Cardiac fibroblast (primary cell): ENCODE data around the gene MCM3AP.

ENCODE experiments used
- DNase-seq, 2 donors: peaks; one replicate each; pipeline versions ENCODE4 v3.0.0 to v3.0.0-alpha.2; 2010; ENCODE audit warnings: low read depth in 2 of 2
- H3K4me3 ChIP-seq, 2 donors: replicated peaks in 1 of 2; 1 replicate in 1 of 2; 2 replicates in 1 of 2; pipeline ENCODE4 v1.5.1; 2011; ENCODE audit warnings: low read depth in 2 of 2, low read length in 2 of 2, mild to moderate bottlenecking in 2 of 2, moderate library complexity in 1 of 2
- CTCF ChIP-seq: IDR thresholded peaks from one replicate; pipeline ENCODE4 v1.5.1; 2011; ENCODE audit warnings: low read depth, mild to moderate bottlenecking, low read length, inconsistent platforms

Gene MCM3AP

DNA sequence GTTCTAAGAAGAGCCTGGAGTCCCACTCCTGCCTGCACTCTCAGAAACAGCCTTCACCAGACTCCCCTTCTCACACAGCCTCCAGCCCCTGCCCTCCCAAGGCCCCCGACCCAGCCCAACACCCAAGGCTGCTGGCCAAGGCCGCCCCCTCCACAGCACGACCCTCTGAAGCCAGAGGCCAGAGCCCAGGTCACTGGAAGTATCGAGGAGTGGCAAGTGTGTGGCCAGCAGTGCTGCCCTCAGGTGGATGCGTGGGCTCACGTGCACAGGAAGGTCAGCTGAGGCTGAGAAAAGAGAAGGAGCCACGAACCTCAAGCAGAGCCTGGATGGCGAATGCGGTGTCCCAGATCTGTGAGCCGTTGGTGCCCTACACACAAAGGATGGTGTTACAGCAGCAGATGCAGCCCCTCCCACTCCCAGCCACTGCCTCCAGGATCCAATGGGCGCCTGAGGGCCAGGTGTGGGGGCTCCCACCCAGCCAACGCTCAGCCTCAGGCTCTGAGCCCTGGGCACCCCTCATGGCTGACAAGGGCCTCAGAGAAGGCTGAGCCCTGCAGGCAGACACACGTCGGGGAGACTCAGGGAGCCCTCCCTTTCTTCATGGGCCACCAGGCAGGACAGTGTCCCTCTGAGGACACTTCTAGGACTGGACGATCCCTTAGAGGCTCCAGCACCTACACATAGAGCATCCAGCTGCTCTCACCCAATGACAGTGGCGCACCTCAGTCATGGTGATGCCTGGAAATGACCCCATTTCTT, 74.9 kb downstream of the MCM3AP start:
- no peak for DNase-seq
- H3K4me3 ChIP-seq, result no peak overlapping the region
- TF ChIP-seq CTCF, result no peak

DNA sequence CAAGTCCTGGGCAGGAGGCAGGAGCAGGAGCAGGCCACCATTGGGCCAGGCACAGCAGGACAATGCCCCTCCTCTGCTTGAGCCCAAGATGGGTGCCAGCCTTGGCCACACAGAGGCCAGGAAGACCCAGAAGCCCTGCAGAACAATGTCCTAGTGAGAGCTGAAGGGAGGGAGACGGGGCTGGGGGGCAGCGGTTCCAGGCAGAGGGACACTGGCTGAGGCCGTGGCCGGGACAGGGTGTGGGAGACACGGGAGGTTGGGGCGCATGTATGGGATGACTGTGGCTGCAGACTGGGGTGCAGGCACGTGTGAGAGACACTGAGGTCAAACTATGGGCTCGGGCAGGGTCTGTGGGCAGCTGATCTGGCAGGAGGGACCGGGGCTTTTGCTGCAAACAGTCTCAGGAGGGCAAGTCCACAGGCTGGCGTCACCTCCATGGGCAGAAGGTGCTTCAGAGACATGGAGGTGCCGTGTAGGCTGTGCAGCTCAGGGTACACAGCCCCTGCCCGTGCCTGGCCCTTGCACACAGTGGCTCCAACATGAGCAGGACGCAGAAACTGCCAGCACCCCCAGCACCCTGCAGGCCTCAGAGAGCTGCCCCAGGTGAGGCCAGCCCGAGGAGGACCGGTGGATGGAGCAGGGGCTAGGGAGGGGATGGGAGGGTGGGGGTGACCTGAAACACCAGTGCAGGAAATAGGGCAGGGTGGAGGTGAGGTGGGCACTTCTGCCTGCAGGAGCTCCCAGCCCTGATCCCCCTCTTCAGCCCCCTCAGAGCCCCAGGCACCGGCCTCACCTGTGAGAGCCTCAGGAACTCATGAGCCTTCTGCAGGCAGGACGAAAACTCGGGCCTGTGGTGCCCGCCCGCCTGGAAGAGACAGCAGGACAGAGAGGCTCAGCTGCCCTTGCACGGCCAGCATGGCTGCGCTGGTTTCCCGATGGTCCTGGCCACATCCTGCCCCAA, 76.4 kb downstream of the MCM3AP start:
- no peak for DNase-seq
- no peak for TF ChIP-seq CTCF
- no peak overlapping the region for H3K4me3 ChIP-seq

DNA sequence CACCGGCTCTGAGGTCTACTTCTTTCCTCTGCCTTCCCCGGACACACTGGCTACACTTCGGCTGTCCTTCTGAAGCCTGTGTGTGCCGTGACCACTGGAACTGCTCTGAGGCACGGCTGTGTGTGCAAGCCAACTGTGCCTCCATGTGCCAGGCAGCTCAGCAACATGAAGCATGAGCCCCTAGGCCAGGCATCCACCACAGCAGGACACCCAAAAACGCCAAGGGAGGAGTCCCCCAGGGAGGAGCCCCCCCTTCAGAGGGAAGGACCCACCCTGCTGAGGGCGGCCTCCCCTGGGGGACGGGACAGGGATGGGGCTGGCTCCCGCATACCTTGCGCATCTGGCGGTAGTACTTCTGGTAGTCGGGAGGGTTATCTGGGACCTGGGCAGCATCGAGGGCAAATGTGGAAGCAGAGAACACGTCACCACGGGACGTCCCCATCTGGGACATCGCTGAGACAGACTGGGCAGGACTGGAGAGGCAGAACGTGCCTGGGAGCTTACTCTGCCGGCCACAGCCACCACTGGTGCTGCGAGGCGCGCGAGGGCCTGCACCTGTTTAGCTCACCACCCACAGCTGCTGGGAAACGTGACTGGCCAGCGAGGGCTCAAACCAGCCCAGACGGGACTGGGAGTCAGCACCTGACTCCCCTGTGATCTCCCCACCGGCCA, 77.4 kb downstream of the MCM3AP start:
- no peak for TF ChIP-seq CTCF
- H3K4me3 ChIP-seq, result no peak overlapping the region
- no peak for DNase-seq

GRCh38 chr21:46207006-46207919, 78.1 kb downstream of the MCM3AP start:
- no peak for TF ChIP-seq CTCF
- DNase-seq, result no peak
- H3K4me3 ChIP-seq, result no peak overlapping the region

- no peak for TF ChIP-seq CTCF
Observed at GRCh38 chr21:46206163-46207005, 79.0 kb downstream of the MCM3AP start.

More at GRCh38 chr21:46206163-46207005, 79.0 kb downstream of the MCM3AP start:
- no peak for DNase-seq
- no peak overlapping the region for H3K4me3 ChIP-seq
